ENCODE results near the gene DLD.
A peak's percentile ranks its signal among the peaks of the same experiment; 100 is the strongest.
"Not testable (repeated sequence)": the region's sequence is repeated elsewhere in the genome, so short reads cannot be mapped to it uniquely, and the experiment has no call there.

Gene DLD

GRCh38 chr7:107955394-107955793 lies 64.4 kb downstream of the DLD start:
- TF ChIP-seq, protein P1, sequence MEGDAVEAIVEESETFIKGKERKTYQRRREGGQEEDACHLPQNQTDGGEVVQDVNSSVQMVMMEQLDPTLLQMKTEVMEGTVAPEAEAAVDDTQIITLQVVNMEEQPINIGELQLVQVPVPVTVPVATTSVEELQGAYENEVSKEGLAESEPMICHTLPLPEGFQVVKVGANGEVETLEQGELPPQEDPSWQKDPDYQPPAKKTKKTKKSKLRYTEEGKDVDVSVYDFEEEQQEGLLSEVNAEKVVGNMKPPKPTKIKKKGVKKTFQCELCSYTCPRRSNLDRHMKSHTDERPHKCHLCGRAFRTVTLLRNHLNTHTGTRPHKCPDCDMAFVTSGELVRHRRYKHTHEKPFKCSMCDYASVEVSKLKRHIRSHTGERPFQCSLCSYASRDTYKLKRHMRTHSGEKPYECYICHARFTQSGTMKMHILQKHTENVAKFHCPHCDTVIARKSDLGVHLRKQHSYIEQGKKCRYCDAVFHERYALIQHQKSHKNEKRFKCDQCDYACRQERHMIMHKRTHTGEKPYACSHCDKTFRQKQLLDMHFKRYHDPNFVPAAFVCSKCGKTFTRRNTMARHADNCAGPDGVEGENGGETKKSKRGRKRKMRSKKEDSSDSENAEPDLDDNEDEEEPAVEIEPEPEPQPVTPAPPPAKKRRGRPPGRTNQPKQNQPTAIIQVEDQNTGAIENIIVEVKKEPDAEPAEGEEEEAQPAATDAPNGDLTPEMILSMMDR (IDR thresholded peaks at IDR 0.05; ENCODE audit: low read depth, low read length): no peak
- no peak for DNase-seq (ENCODE audit: extremely low read depth, low read depth)

DNA sequence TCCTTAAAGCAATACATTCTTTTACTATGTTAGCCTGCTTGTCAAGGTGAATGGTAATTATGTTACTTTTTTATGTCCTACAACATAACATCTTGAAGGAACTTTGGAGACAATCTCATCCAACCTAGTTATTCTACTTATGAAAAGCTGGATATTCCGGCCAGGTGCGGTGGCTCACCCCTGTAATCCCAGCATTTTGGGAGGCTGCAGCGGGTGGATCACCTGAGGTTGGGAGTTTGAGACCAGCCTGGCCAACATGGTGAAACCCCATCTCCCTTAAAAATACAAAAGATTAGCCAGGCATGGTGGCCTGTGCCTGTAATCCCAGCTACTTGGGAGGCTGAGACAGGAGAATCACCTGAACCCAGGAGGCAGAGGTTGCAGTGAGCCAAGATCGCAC lies 66.0 kb downstream of the DLD start:
- not testable (repeated sequence) for DNase-seq (ENCODE audit: extremely low read depth, low read depth)

GRCh38 chr7:107957436-107957835 lies 66.5 kb downstream of the DLD start:
- no peak for DNase-seq (ENCODE audit: extremely low read depth, low read depth)
- TF ChIP-seq, protein P1 (IDR thresholded peaks at IDR 0.05; ENCODE audit: low read depth, low read length): no peak

- DNase-seq (ENCODE audit: extremely low read depth, low read depth): peak; percentile 77
- TF ChIP-seq, protein P1 (IDR thresholded peaks at IDR 0.05; ENCODE audit: low read depth, low read length): no peak
Measured at GRCh38 chr7:107958764-107959526, 68.0 kb downstream of the DLD start.

DNA sequence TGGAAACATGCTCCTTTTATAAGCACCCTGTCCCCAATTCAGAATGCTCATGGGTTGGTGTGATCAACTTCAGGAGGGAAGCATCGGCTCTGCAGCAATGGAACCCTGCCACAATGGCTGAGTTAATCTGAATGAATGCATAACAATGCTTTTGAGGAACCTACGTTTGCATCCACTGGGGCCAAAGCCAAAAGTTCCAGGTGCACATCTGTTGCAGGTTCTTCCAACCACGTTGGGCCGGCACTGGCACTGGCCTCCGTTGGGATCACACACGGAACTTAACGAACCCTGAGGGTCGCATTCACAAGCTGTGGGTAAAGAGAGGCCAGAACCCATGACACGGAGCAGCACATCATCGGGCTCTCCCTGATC lies 68.5 kb downstream of the DLD start:
- TF ChIP-seq, protein P1 (IDR thresholded peaks at IDR 0.05; ENCODE audit: low read depth, low read length): no peak
- DNase-seq (ENCODE audit: extremely low read depth, low read depth): no peak

- DNase-seq (ENCODE audit: extremely low read depth, low read depth): no peak
- TF ChIP-seq, protein P1 (IDR thresholded peaks at IDR 0.05; ENCODE audit: low read depth, low read length): no peak
Measured at GRCh38 chr7:107960272-107960671, 69.3 kb downstream of the DLD start.

DNA sequence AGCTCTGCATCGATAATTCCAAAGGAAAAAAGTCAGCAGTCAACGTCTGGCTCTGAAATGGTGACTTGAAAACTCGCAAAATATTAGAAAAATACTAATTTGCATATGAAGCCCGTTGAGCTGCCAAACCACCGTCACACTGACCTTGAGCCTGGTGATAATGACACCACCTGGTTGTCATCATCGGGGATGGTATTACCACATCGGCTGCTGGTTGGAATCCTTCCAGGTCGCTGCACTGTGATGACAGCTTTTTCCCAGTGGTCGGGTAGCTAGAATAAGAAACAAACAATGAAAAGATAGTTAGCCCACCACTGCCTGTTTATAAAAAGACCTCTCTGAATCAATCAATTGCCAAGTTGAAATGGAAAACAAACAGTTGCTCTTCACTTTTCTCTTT lies 70.4 kb downstream of the DLD start:
- TF ChIP-seq, protein P1 (IDR thresholded peaks at IDR 0.05; ENCODE audit: low read depth, low read length): no peak

GRCh38 chr7:107962817-107963216 lies 71.8 kb downstream of the DLD start:
- TF ChIP-seq, protein P1 (IDR thresholded peaks at IDR 0.05; ENCODE audit: low read depth, low read length): no peak
- no peak for DNase-seq (ENCODE audit: extremely low read depth, low read depth)

More for the DNA sequence above, 70.4 kb downstream of the DLD start:
- DNase-seq (ENCODE audit: extremely low read depth, low read depth): no peak

Measured in AG09319 (cell line).